Measurements from ENCODE around the gene DNM3.

- TF ChIP-seq EZH2 (IDR thresholded peaks at IDR 0.05), result no peak
- no peak for TF ChIP-seq POLR2AphosphoS5 (IDR thresholded peaks at IDR 0.05; ENCODE audit: borderline replicate concordance, low read depth, low read length)
- no peak for TF ChIP-seq FOXP2 (optimal IDR thresholded peaks at IDR 0.05; ENCODE audit: control extremely low read depth, extremely low read length, insufficient read depth)
These were observed 21.4 kb upstream of the DNM3 start for GRCh38 chr1:171819946-171820345.

All from SK-N-MC (cell line).